Mesenchymal stem cell (in vitro differentiated cells and primary cell): ENCODE results near the gene LEMD2.

Source experiments
- DNase-seq: peaks from one replicate; pipeline ENCODE4 v3.0.0-alpha.2; 2013
- H2AFZ ChIP-seq: one replicate; pipeline ENCODE4 v1.6.1; 2013; ENCODE audit warnings: low read depth, mild to moderate bottlenecking, control low read depth, inconsistent platforms, low read length, moderate library complexity
- H2AK5ac ChIP-seq: 2 replicates; pipeline ENCODE4 v1.6.1; 2013; ENCODE audit warnings: low read length, moderate library complexity, mild to moderate bottlenecking, inconsistent platforms; ENCODE audit not compliant: severe bottlenecking
- H2BK120ac ChIP-seq: one replicate; pipeline ENCODE4 v1.6.1; 2013; ENCODE audit warnings: low read depth, mild to moderate bottlenecking, inconsistent platforms, low read length, moderate library complexity
- H2BK12ac ChIP-seq, 2 experiments: one replicate each; pipeline ENCODE4 v1.6.1; 2013; ENCODE audit warnings: inconsistent platforms in 2 of 2, low read length in 2 of 2, mild to moderate bottlenecking in 2 of 2, moderate library complexity in 2 of 2, control low read depth in 1 of 2
- H2BK15ac ChIP-seq: one replicate; pipeline ENCODE4 v1.6.1; 2013; ENCODE audit warnings: mild to moderate bottlenecking, low read depth, inconsistent platforms; ENCODE audit not compliant: poor library complexity, severe bottlenecking
- H2BK5ac ChIP-seq: 2 replicates; pipeline ENCODE4 v1.6.1; 2013; ENCODE audit warnings: low read depth, mild to moderate bottlenecking, low read length, control low read depth, inconsistent platforms; ENCODE audit not compliant: poor library complexity, severe bottlenecking
- H3K14ac ChIP-seq, 2 experiments: one replicate each; pipeline ENCODE4 v1.6.1; 2013; ENCODE audit warnings: inconsistent platforms in 2 of 2, low read length in 2 of 2, control low read depth in 1 of 2, mild to moderate bottlenecking in 1 of 2, moderate library complexity in 1 of 2
- H3K18ac ChIP-seq, 2 experiments: one replicate each; pipeline ENCODE4 v1.6.1; 2013; ENCODE audit warnings: inconsistent platforms in 2 of 2, low read length in 2 of 2, control low read depth in 1 of 2, low read depth in 1 of 2, mild to moderate bottlenecking in 1 of 2
- H3K23ac ChIP-seq, 2 experiments: one replicate each; pipeline ENCODE4 v1.6.1; 2013; ENCODE audit warnings: inconsistent platforms in 2 of 2, low read length in 2 of 2, mild to moderate bottlenecking in 2 of 2, moderate library complexity in 2 of 2, control low read depth in 1 of 2
- H3K27ac ChIP-seq: 2 replicates; pipeline ENCODE4 v1.5.1; 2013; ENCODE audit warnings: mild to moderate bottlenecking, moderate library complexity, low read length, control low read depth, inconsistent platforms; ENCODE audit not compliant: poor library complexity, severe bottlenecking
- H3K27me3 ChIP-seq, 2 experiments: 2 replicates each; pipeline versions ENCODE4 v1.6.1 to v1.7.0; 2013; ENCODE audit warnings: low read length in 2 of 2, mild to moderate bottlenecking in 2 of 2, moderate library complexity in 2 of 2, control low read depth in 1 of 2, inconsistent platforms in 1 of 2; ENCODE audit not compliant: control insufficient read depth in 1 of 2, insufficient read depth in 1 of 2
- H3K36me3 ChIP-seq, 2 experiments: 2 replicates each; pipeline versions ENCODE4 v1.6.1 to v1.7.0; 2013; ENCODE audit warnings: low read length in 2 of 2, control low read depth in 1 of 2, inconsistent platforms in 1 of 2, low read depth in 1 of 2, mild to moderate bottlenecking in 1 of 2; ENCODE audit not compliant: insufficient read depth in 2 of 2, control insufficient read depth in 1 of 2
- H3K4ac ChIP-seq, 2 experiments: one replicate each; pipeline ENCODE4 v1.6.1; 2013; ENCODE audit warnings: inconsistent platforms in 2 of 2, low read length in 2 of 2, mild to moderate bottlenecking in 2 of 2, moderate library complexity in 2 of 2, control low read depth in 1 of 2, low read depth in 1 of 2
- H3K4me1 ChIP-seq: 2 replicates; pipeline ENCODE4 v1.6.1; 2013; ENCODE audit warnings: low read depth, low read length, control low read depth; ENCODE audit not compliant: control insufficient read depth, insufficient read depth
- H3K4me2 ChIP-seq: 2 replicates; pipeline ENCODE4 v1.6.1; 2013; ENCODE audit warnings: low read length, mild to moderate bottlenecking, inconsistent platforms; ENCODE audit not compliant: poor library complexity, severe bottlenecking
- H3K4me3 ChIP-seq, 2 experiments: 2 replicates each; pipeline versions ENCODE4 v1.5.1 to v1.7.0; 2013; ENCODE audit warnings: low read length in 2 of 2, mild to moderate bottlenecking in 2 of 2, control low read depth in 1 of 2, low read depth in 1 of 2; ENCODE audit not compliant: insufficient read depth in 1 of 2
- H3K79me1 ChIP-seq: replicated peaks from 2 replicates; pipeline ENCODE4 v1.6.1; 2013; ENCODE audit warnings: mild to moderate bottlenecking, control low read depth, low read length, inconsistent platforms; ENCODE audit not compliant: poor library complexity, severe bottlenecking
- H3K9ac ChIP-seq: 2 replicates; pipeline ENCODE4 v1.7.0; 2013; ENCODE audit warnings: mild to moderate bottlenecking, low read length, moderate library complexity
- H3K9me3 ChIP-seq: 2 replicates; pipeline ENCODE4 v1.7.0; 2013; ENCODE audit warnings: mild to moderate bottlenecking, low read length; ENCODE audit not compliant: control insufficient read depth
- H4K8ac ChIP-seq: one replicate; pipeline ENCODE4 v1.6.1; 2013; ENCODE audit warnings: inconsistent platforms, mild to moderate bottlenecking, low read length, moderate library complexity
- H4K91ac ChIP-seq: one replicate; pipeline ENCODE4 v1.6.1; 2013; ENCODE audit warnings: mild to moderate bottlenecking, low read length, inconsistent platforms
- WGBS: methylation state at CpG from one replicate; pipeline ENCODE4 v1.1.7; 2013; ENCODE audit warnings: mixed read lengths; 5-methylcytosine and 5-hydroxymethylcytosine counted together

Gene LEMD2

GRCh38 chr6:33744001-33744848 is 44.7 kb downstream of the LEMD2 start:
- H4K8ac ChIP-seq = peak overlapping the region; percentile 45
- peaks cover 18% of the 10 kb centered on the region for H3K79me1 ChIP-seq
- peak overlapping the region; percentile 29 to 34 for H2BK12ac ChIP-seq
- no peak overlapping the region for H2AK5ac ChIP-seq
- H3K27me3 ChIP-seq = peaks cover 0 to 83% of the 10 kb centered on the region in 2 experiments
- peaks cover 0 to 27% of the 10 kb centered on the region in 2 experiments for H3K36me3 ChIP-seq
- H3K9ac ChIP-seq = no peak overlapping the region
- H3K18ac ChIP-seq = peak overlapping the region; percentile 79 to 81
- WGBS = 39% methylated on average over 10 of the region's 11 CpGs
- H3K14ac ChIP-seq = no peak overlapping the region
- H3K9me3 ChIP-seq = no peaks in the 10 kb centered on the region
- peak overlapping the region; percentile 14 for H4K91ac ChIP-seq
- no peak overlapping the region for H3K23ac ChIP-seq
- peak overlapping the region; percentile 88 for H2BK5ac ChIP-seq
- H3K4me2 ChIP-seq = peak overlapping the region; percentile 31
- peaks cover 46% of the 10 kb centered on the region for H3K4me1 ChIP-seq
- H2BK120ac ChIP-seq = peak overlapping the region; percentile 78
- no peak overlapping the region for H3K4me3 ChIP-seq
- H3K4ac ChIP-seq = peak overlapping the region in 1 of 2 experiments; percentile 88
- H2BK15ac ChIP-seq = no peak overlapping the region
- peak; percentile 84 for DNase-seq
- no peak overlapping the region for H2AFZ ChIP-seq
- peak overlapping the region; percentile 97 for H3K27ac ChIP-seq

GRCh38 chr6:33742837-33743236 is 46.1 kb downstream of the LEMD2 start:
- no peak overlapping the region for H2BK15ac ChIP-seq
- no peak overlapping the region for H3K14ac ChIP-seq
- WGBS = 78% methylated on average over 7 of the region's 7 CpGs
- no peak overlapping the region for H3K9ac ChIP-seq
- H3K4ac ChIP-seq = no peak overlapping the region
- H2AK5ac ChIP-seq = no peak overlapping the region
- H3K79me1 ChIP-seq = peaks cover 21% of the 10 kb centered on the region
- H3K23ac ChIP-seq = no peak overlapping the region
- H2BK12ac ChIP-seq = peak overlapping the region in 1 of 2 experiments; percentile 7
- no peak overlapping the region for H3K27ac ChIP-seq
- H3K27me3 ChIP-seq = peaks cover 0 to 83% of the 10 kb centered on the region in 2 experiments
- no peak overlapping the region for H2BK5ac ChIP-seq
- peaks cover 38% of the 10 kb centered on the region for H3K4me1 ChIP-seq
- DNase-seq = no peak
- H3K36me3 ChIP-seq = peaks cover 0 to 41% of the 10 kb centered on the region in 2 experiments
- peak overlapping the region; percentile 19 for H4K8ac ChIP-seq
- no peak overlapping the region for H3K4me3 ChIP-seq
- no peak overlapping the region for H3K18ac ChIP-seq
- no peak overlapping the region for H2AFZ ChIP-seq
- no peak overlapping the region for H3K4me2 ChIP-seq
- no peak overlapping the region for H4K91ac ChIP-seq
- no peaks in the 10 kb centered on the region for H3K9me3 ChIP-seq
- H2BK120ac ChIP-seq = no peak overlapping the region

GRCh38 chr6:33742092-33742491 is 46.8 kb downstream of the LEMD2 start:
- no peak overlapping the region for H4K8ac ChIP-seq
- no peak overlapping the region for H3K14ac ChIP-seq
- no peak overlapping the region for H2BK12ac ChIP-seq
- H2AFZ ChIP-seq = no peak overlapping the region
- H3K4me2 ChIP-seq = no peak overlapping the region
- no peaks in the 10 kb centered on the region for H3K9me3 ChIP-seq
- no peak overlapping the region for H4K91ac ChIP-seq
- H3K9ac ChIP-seq = no peak overlapping the region
- no peak overlapping the region for H3K18ac ChIP-seq
- no peak overlapping the region for H2AK5ac ChIP-seq
- no peak overlapping the region for H2BK5ac ChIP-seq
- no peak for DNase-seq
- H2BK120ac ChIP-seq = no peak overlapping the region
- peaks cover 23% of the 10 kb centered on the region for H3K79me1 ChIP-seq
- 74% methylated on average over 9 of the region's 9 CpGs for WGBS
- no peak overlapping the region for H3K4ac ChIP-seq
- no peak overlapping the region for H2BK15ac ChIP-seq
- peaks cover 37% of the 10 kb centered on the region for H3K4me1 ChIP-seq
- no peak overlapping the region for H3K4me3 ChIP-seq
- peaks cover 0 to 76% of the 10 kb centered on the region in 2 experiments for H3K27me3 ChIP-seq
- H3K36me3 ChIP-seq = peaks cover 0 to 46% of the 10 kb centered on the region in 2 experiments
- no peak overlapping the region for H3K23ac ChIP-seq
- H3K27ac ChIP-seq = no peak overlapping the region

GRCh38 chr6:33740794-33741193 is 48.1 kb downstream of the LEMD2 start:
- H2BK120ac ChIP-seq = no peak overlapping the region
- peaks cover 23% of the 10 kb centered on the region for H3K79me1 ChIP-seq
- no peak overlapping the region for H3K14ac ChIP-seq
- no peak overlapping the region for H4K91ac ChIP-seq
- 78% methylated on average over 5 of the region's 5 CpGs for WGBS
- H3K27ac ChIP-seq = no peak overlapping the region
- no peak overlapping the region for H3K4ac ChIP-seq
- H2BK12ac ChIP-seq = no peak overlapping the region
- peaks cover 0 to 63% of the 10 kb centered on the region in 2 experiments for H3K27me3 ChIP-seq
- H3K9me3 ChIP-seq = no peaks in the 10 kb centered on the region
- H3K9ac ChIP-seq = no peak overlapping the region
- no peak overlapping the region for H2AFZ ChIP-seq
- H2BK5ac ChIP-seq = no peak overlapping the region
- no peak overlapping the region for H3K23ac ChIP-seq
- H3K4me2 ChIP-seq = no peak overlapping the region
- peaks cover 0 to 51% of the 10 kb centered on the region in 2 experiments for H3K36me3 ChIP-seq
- H4K8ac ChIP-seq = no peak overlapping the region
- H3K18ac ChIP-seq = no peak overlapping the region
- no peak for DNase-seq
- peaks cover 27% of the 10 kb centered on the region for H3K4me1 ChIP-seq
- H2BK15ac ChIP-seq = no peak overlapping the region
- H2AK5ac ChIP-seq = no peak overlapping the region
- H3K4me3 ChIP-seq = no peak overlapping the region
